NB4 (cell line): Measurements from ENCODE around the gene UTP18.
"Not testable (repeated sequence)": the region's sequence is repeated elsewhere in the genome, so short reads cannot be mapped to it uniquely, and the experiment has no call there.

Experiments used
- CTCF ChIP-seq: IDR thresholded peaks from one replicate; pipeline ENCODE4 v1.5.1; 2012; ENCODE audit warnings: low read depth, low read length
- MAX ChIP-seq: IDR thresholded peaks from 2 replicates; pipeline ENCODE4 v1.6.1; 2011; ENCODE audit warnings: low read depth, low read length
- MYC ChIP-seq: IDR thresholded peaks from 2 replicates; pipeline ENCODE4 v1.6.1; 2011; ENCODE audit warnings: low read depth, low read length
- POLR2A ChIP-seq: IDR thresholded peaks from 2 replicates; pipeline ENCODE4 v1.6.1; 2011; ENCODE audit warnings: mild to moderate bottlenecking; ENCODE audit not compliant: insufficient read length; ENCODE audit errors: extremely low read depth

GRCh38 chr17:51312003-51312402 lies 51.7 kb downstream of the UTP18 start:
- TF ChIP-seq CTCF, MYC, MAX, POLR2A: not testable (repeated sequence)
